Hepatocyte (in vitro differentiated cells): Measurements from ENCODE around the gene MYCBPAP. TPM values are rescaled to one million over a fixed set of nuclear protein-coding genes. Genes with fewer than 3 reads are reported as not detected.

Source experiments
- DNase-seq: peaks from one replicate; pipeline ENCODE4 v3.0.0-alpha.2; 2016; ENCODE audit warnings: low spot score
- H2AFZ ChIP-seq: fragments of 200-600 bp; sonication (generic); 2 replicates; pipeline ENCODE4 v1.6.0; 2016; ENCODE audit warnings: antibody characterized with exemption, mild to moderate bottlenecking
- H3K27ac ChIP-seq: fragments of 200-600 bp; sonication (generic); 2 replicates; pipeline ENCODE4 v1.5.1; 2016; ENCODE audit warnings: mild to moderate bottlenecking
- H3K27me3 ChIP-seq: fragments of 200-600 bp; sonication (generic); 2 replicates; pipeline ENCODE4 v1.6.1; 2016
- H3K36me3 ChIP-seq: fragments of 200-600 bp; sonication (generic); replicated peaks from 2 replicates; pipeline ENCODE4 v1.5.1; 2016; ENCODE audit warnings: low read depth; ENCODE audit not compliant: insufficient read depth
- H3K4me1 ChIP-seq: fragments of 200-600 bp; sonication (generic); 2 replicates; pipeline ENCODE4 v1.5.1; 2016; ENCODE audit warnings: mild to moderate bottlenecking, moderate library complexity; ENCODE audit not compliant: insufficient read depth
- H3K4me2 ChIP-seq: fragments of 200-600 bp; sonication (generic); 2 replicates; pipeline ENCODE4 v1.6.0; 2016
- H3K4me3 ChIP-seq: fragments of 200-600 bp; sonication (generic); 2 replicates; pipeline ENCODE4 v1.5.1; 2016; ENCODE audit warnings: mild to moderate bottlenecking
- H3K79me2 ChIP-seq: fragments of 200-600 bp; sonication (generic); 2 replicates; pipeline ENCODE4 v1.6.0; 2017; ENCODE audit warnings: mild to moderate bottlenecking
- H3K9me2 ChIP-seq: fragments of 200-600 bp; sonication (generic); replicated peaks from 2 replicates; pipeline ENCODE4 v1.6.0; 2017; ENCODE audit warnings: mild to moderate bottlenecking; ENCODE audit not compliant: insufficient read depth
- H3K9me3 ChIP-seq: fragments of 200-600 bp; sonication (generic); 2 replicates; pipeline ENCODE4 v1.5.1; 2016; ENCODE audit warnings: low read depth, mild to moderate bottlenecking
- H4K20me1 ChIP-seq: fragments of 200-600 bp; sonication (generic); 2 replicates; pipeline ENCODE4 v1.6.0; 2016; ENCODE audit warnings: mild to moderate bottlenecking; ENCODE audit not compliant: insufficient read depth, poor library complexity, severe bottlenecking
- EZH2 ChIP-seq: fragments of 200-600 bp; sonication (generic); IDR thresholded peaks from 2 replicates; pipeline ENCODE4 v1.6.1; 2016; ENCODE audit warnings: antibody characterized with exemption, mild to moderate bottlenecking, borderline replicate concordance
- EZH2phosphoT487 ChIP-seq: fragments of 200-600 bp; sonication (generic); IDR thresholded peaks from one replicate; pipeline ENCODE4 v1.6.1; 2018; ENCODE audit warnings: antibody characterized with exemption, mild to moderate bottlenecking, low read depth, moderate library complexity; ENCODE audit not compliant: unreplicated experiment, severe bottlenecking
- WGBS: methylation state at CpG from one replicate; pipeline ENCODE4 v1.1.6; 2016; ENCODE audit warnings: low lambda C conversion rate; ENCODE audit errors: missing lambda C conversion rate; 5-methylcytosine and 5-hydroxymethylcytosine counted together
- polyA plus RNA-seq: library from polyadenylated mRNA; unstranded; fragments of >200 nt; fragmentation: Nextera tagmentation; extraction: Ambion mirVana; gene quantifications from 2 replicates; pipeline ENCODE4 v1.2.1, GENCODE V29; 2016
- total RNA-seq: library from RNA; depleted of rRNA; stranded (reverse); fragments of >200 nt; gene quantifications from 2 replicates; pipeline ENCODE4 v1.2.3, GENCODE V29; 2014
- TF ChIP-seq, protein P1 (sequence below): fragments of 200-600 bp; sonication (generic); IDR thresholded peaks from 2 replicates; pipeline ENCODE4 v1.5.1; 2016; ENCODE audit warnings: antibody characterized with exemption, mild to moderate bottlenecking; ENCODE audit not compliant: poor library complexity

The MYCBPAP gene
- total and polyA plus RNA-seq, 2 experiments from 2014 or later = 0.43 to 0.70 TPM

DNA sequence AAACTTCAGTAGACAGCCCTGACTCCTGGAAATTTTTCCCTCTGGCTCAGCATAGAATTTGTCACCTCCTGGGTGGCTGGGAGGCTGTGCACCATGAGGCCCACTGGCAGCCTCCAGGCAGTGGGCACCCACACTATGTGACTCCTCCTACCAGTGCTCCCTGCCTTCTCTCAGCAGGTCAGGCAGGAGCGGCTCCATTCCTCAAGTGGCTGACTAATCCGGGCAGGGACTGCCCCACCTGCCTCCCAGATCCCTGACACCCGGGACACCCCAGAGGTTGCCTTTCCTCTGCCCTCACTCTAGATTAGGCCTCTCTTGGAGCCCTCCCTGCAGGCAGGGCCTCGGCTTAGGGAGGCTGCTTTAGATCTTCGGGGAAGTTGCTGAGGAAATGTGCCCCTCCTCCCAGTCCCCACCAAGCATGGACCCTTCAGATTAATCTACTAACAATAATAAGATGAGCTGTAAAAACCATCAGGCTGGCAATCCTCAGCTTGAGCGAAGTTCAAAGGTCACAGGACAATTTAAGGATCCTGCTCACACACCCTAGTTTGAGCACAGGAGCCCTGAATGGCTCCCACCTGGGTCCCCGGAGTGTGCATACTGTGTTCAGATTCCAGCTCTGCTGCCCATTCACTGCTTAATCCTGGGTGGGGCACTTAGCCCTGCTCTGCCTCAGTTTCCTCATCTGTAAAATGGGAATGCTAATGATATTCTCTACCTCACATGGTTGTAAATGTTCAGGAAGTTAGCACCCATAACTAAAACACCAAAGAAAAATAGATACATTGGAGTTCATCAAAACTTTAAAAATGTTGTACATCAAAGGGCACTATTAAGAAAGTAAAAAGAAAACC, 10.0 kb upstream of the MYCBPAP start:
- no peaks in the 10 kb centered on the region for H3K9me2 ChIP-seq
- no peak for TF ChIP-seq EZH2phosphoT487
- TF ChIP-seq, protein P1, sequence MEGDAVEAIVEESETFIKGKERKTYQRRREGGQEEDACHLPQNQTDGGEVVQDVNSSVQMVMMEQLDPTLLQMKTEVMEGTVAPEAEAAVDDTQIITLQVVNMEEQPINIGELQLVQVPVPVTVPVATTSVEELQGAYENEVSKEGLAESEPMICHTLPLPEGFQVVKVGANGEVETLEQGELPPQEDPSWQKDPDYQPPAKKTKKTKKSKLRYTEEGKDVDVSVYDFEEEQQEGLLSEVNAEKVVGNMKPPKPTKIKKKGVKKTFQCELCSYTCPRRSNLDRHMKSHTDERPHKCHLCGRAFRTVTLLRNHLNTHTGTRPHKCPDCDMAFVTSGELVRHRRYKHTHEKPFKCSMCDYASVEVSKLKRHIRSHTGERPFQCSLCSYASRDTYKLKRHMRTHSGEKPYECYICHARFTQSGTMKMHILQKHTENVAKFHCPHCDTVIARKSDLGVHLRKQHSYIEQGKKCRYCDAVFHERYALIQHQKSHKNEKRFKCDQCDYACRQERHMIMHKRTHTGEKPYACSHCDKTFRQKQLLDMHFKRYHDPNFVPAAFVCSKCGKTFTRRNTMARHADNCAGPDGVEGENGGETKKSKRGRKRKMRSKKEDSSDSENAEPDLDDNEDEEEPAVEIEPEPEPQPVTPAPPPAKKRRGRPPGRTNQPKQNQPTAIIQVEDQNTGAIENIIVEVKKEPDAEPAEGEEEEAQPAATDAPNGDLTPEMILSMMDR = no peak
- no peak for TF ChIP-seq EZH2
- no peak overlapping the region for H2AFZ ChIP-seq
- H3K4me1 ChIP-seq = peaks cover 6% of the 10 kb centered on the region
- no peak overlapping the region for H3K4me3 ChIP-seq
- no peaks in the 10 kb centered on the region for H3K36me3 ChIP-seq
- H3K9me3 ChIP-seq = no peaks in the 10 kb centered on the region
- no peak for DNase-seq
- 55% methylated on average over 7 of the region's 7 CpGs for WGBS
- H4K20me1 ChIP-seq = no peaks in the 10 kb centered on the region
- H3K27me3 ChIP-seq = no peaks in the 10 kb centered on the region
- H3K27ac ChIP-seq = no peak overlapping the region
- H3K79me2 ChIP-seq = no peaks in the 10 kb centered on the region
- H3K4me2 ChIP-seq = no peak overlapping the region

DNA sequence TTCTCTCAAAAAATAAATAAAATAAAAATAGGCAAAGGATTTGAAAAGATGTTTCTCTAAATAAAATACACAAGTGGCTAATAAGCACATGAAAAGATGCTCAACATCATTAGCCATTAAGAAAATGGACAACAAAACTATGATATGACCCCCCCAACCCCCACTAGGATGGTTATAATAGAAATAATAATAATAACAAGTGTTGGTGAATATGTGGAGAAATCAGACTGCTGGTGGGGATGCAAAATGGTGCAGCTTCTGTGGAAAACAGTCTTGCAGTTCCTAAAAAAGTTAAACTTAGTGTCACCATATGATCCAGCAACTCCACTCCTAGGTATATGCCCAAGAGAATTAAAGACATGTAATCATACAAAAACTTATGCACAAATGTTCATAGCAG, 9.0 kb upstream of the MYCBPAP start:
- no peak for TF ChIP-seq EZH2
- TF ChIP-seq, protein P1 = no peak
- no peak for TF ChIP-seq EZH2phosphoT487
- Histone ChIP-seq H3K4me2 (no peak overlapping the region), H3K36me3 (no peaks in the 10 kb centered on the region), H3K27me3 (no peaks in the 10 kb centered on the region), H3K4me1 (peaks cover 6% of the 10 kb centered on the region), H3K9me2 (no peaks in the 10 kb centered on the region), H3K9me3 (no peaks in the 10 kb centered on the region), H3K27ac (no peak overlapping the region), H2AFZ (no peak overlapping the region), H4K20me1 (no peaks in the 10 kb centered on the region), H3K79me2 (no peaks in the 10 kb centered on the region), H3K4me3 (no peak overlapping the region)
- no peak for DNase-seq

DNA sequence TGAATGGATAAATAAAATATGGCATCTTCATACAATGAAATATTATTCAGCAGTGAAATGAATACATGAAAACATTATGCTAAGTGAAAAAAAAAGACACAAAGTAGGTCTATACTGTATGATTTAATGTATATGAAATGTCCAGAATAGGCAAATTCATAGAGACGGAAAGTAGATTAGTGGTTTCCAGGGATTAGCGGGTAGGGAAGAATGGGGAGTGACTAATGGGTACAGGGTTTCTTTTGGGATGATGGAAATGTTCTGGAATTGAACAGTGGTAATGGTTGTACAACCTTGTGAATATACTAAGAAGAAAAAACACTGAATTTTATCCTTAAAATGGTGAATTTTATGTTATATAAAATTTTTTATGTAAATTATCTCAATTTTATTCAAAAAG, 8.5 kb upstream of the MYCBPAP start:
- no peak for DNase-seq
- no peak for TF ChIP-seq EZH2phosphoT487
- TF ChIP-seq, protein P1 = no peak
- TF ChIP-seq EZH2 = no peak

DNA sequence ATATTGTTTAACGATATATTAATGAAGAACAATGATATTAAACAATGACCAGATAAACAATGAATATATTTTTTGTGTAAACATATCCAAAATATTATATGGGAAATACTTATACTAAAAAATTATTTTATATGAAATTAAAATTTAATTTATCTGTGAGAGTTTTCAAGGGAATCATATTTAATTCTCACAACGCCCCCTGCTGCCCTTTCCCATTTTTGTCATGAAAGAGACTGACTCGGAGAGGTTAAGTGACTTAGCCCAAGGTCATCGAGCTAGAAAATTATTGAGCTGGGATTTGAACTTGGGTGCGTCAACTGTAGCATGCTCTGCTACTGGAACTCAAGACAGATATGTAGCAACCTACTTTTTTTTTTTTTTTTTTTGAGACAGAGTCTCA, 7.2 kb upstream of the MYCBPAP start:
- no peak for DNase-seq
- no peak overlapping the region for H2AFZ ChIP-seq
- H3K27me3 ChIP-seq = no peaks in the 10 kb centered on the region
- H3K9me3 ChIP-seq = no peaks in the 10 kb centered on the region
- H3K4me3 ChIP-seq = no peak overlapping the region
- no peaks in the 10 kb centered on the region for H4K20me1 ChIP-seq
- peaks cover 6% of the 10 kb centered on the region for H3K4me1 ChIP-seq
- no peaks in the 10 kb centered on the region for H3K79me2 ChIP-seq
- no peak overlapping the region for H3K27ac ChIP-seq
- 54% methylated on average over 5 of the region's 5 CpGs for WGBS
- no peaks in the 10 kb centered on the region for H3K36me3 ChIP-seq
- H3K4me2 ChIP-seq = no peak overlapping the region
- no peak for TF ChIP-seq EZH2
- TF ChIP-seq, protein P1 = peak; percentile 39
- H3K9me2 ChIP-seq = no peaks in the 10 kb centered on the region

More for the DNA sequence above, 8.5 kb upstream of the MYCBPAP start:
- no peaks in the 10 kb centered on the region for H4K20me1 ChIP-seq
- peaks cover 6% of the 10 kb centered on the region for H3K4me1 ChIP-seq
- H3K4me2 ChIP-seq = no peak overlapping the region
- no peak overlapping the region for H2AFZ ChIP-seq
- WGBS = 91% methylated on average over 2 of the region's 2 CpGs
- no peaks in the 10 kb centered on the region for H3K27me3 ChIP-seq
- H3K4me3 ChIP-seq = no peak overlapping the region
- no peaks in the 10 kb centered on the region for H3K9me2 ChIP-seq
- H3K79me2 ChIP-seq = no peaks in the 10 kb centered on the region
- no peaks in the 10 kb centered on the region for H3K9me3 ChIP-seq
- H3K36me3 ChIP-seq = no peaks in the 10 kb centered on the region
- H3K27ac ChIP-seq = no peak overlapping the region
